ENCODE measurements around the gene SPG7. TPM values are rescaled to one million over a fixed set of nuclear protein-coding genes. Genes with fewer than 3 reads are reported as not detected.

SPG7 gene
- total RNA-seq, 4 donors from 2014 or later = 58.8 to 94.3 (median 83.3) TPM

DNA sequence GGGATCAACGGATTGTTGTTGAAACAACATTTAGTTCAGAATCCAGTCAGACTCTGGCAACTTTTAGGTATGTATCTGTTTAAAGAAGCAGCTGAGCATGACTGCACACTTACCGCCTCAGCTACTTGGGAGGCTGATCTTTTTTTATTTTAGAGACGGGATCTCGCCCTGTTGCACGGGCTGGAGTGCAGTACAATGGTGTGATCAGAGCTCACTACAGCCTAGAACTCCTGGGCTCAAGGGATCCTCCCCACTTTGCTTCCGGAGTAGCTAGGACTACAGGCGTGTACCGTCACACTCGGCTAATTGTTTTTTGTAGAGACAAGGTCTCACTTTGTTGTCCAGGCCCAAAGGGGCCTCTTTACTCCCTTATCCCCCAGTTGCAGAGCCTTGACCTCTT is 2.3 kb downstream of the SPG7 start:
- intact Hi-C loops (cut with DNase I) = no loop called here
- TF ChIP-seq EP300 (IDR thresholded peaks at IDR 0.05) = no peak
- TF ChIP-seq POLR2A (IDR thresholded peaks at IDR 0.05; ENCODE audit: low read depth) = no peak
- TF ChIP-seq POLR2AphosphoS5 (IDR thresholded peaks at IDR 0.05) = no peak
- TF ChIP-seq, protein P1, sequence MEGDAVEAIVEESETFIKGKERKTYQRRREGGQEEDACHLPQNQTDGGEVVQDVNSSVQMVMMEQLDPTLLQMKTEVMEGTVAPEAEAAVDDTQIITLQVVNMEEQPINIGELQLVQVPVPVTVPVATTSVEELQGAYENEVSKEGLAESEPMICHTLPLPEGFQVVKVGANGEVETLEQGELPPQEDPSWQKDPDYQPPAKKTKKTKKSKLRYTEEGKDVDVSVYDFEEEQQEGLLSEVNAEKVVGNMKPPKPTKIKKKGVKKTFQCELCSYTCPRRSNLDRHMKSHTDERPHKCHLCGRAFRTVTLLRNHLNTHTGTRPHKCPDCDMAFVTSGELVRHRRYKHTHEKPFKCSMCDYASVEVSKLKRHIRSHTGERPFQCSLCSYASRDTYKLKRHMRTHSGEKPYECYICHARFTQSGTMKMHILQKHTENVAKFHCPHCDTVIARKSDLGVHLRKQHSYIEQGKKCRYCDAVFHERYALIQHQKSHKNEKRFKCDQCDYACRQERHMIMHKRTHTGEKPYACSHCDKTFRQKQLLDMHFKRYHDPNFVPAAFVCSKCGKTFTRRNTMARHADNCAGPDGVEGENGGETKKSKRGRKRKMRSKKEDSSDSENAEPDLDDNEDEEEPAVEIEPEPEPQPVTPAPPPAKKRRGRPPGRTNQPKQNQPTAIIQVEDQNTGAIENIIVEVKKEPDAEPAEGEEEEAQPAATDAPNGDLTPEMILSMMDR (IDR thresholded peaks at IDR 0.05) = no peak
- peaks cover 35 to 54% (median 49%) of the 10 kb centered on the region in 4 donors for H3K36me3 ChIP-seq
- H3K27ac ChIP-seq (replicated peaks in 1 of 4) = no peak overlapping the region
- no peaks in the 10 kb centered on the region for H3K9me3 ChIP-seq
- DNase-seq (ENCODE audit: extremely low spot score) = no peak
- WGBS = 89% methylated on average over 9 of the region's 9 CpGs
- no peak overlapping the region for H3K4me3 ChIP-seq
- H3K4me1 ChIP-seq = peaks cover 27 to 37% (median 35%) of the 10 kb centered on the region in 4 donors
- H3K27me3 ChIP-seq = no peaks in the 10 kb centered on the region

GRCh38 chr16:89511374-89511773 is 3.2 kb downstream of the SPG7 start:
- no peak for DNase-seq (ENCODE audit: extremely low spot score)
- WGBS = 70% methylated on average over 8 of the region's 8 CpGs
- no peak overlapping the region for H3K4me3 ChIP-seq
- peaks cover 19 to 29% (median 27%) of the 10 kb centered on the region in 4 donors for H3K4me1 ChIP-seq
- intact Hi-C loops (cut with DNase I) = no loop called here
- no peaks in the 10 kb centered on the region for H3K27me3 ChIP-seq
- TF ChIP-seq, protein P1 (IDR thresholded peaks at IDR 0.05) = no peak
- no peak for TF ChIP-seq POLR2AphosphoS5 (IDR thresholded peaks at IDR 0.05)
- no peak for TF ChIP-seq POLR2A (IDR thresholded peaks at IDR 0.05; ENCODE audit: low read depth)
- no peak for TF ChIP-seq EP300 (IDR thresholded peaks at IDR 0.05)
- peaks cover 42 to 63% (median 56%) of the 10 kb centered on the region in 4 donors for H3K36me3 ChIP-seq
- H3K9me3 ChIP-seq = no peaks in the 10 kb centered on the region
- no peak overlapping the region for H3K27ac ChIP-seq (replicated peaks in 1 of 4)

DNA sequence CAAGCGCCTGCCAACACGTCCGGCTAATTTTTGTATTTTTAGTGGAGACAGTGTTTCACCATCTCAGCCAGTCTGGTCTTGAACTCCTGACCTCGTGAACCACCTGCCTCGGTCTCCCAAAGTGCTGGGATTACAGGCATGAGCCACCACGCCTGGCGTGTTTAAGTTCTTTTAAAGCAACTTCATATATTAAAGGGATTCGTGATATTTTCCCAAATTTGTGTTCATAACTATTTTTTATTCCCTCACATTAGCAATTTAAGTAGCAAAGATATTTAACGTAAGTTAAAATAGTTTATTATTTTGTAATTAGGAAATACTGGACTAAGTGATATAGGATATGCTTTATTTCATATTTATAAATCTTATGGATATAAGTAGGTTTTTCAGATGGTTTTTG is 4.2 kb downstream of the SPG7 start:
- H3K4me1 ChIP-seq = peaks cover 10 to 18% (median 16%) of the 10 kb centered on the region in 4 donors
- no peak for TF ChIP-seq EP300 (IDR thresholded peaks at IDR 0.05)
- TF ChIP-seq, protein P1 (IDR thresholded peaks at IDR 0.05) = no peak
- TF ChIP-seq POLR2A (IDR thresholded peaks at IDR 0.05; ENCODE audit: low read depth) = no peak
- no peak for TF ChIP-seq POLR2AphosphoS5 (IDR thresholded peaks at IDR 0.05)
- H3K27ac ChIP-seq (replicated peaks in 1 of 4) = no peak overlapping the region
- 90% methylated on average over 9 of the region's 9 CpGs for WGBS
- no peaks in the 10 kb centered on the region for H3K27me3 ChIP-seq
- intact Hi-C loops (cut with DNase I) = no loop called here
- H3K4me3 ChIP-seq = no peak overlapping the region
- H3K9me3 ChIP-seq = no peaks in the 10 kb centered on the region
- no peak for DNase-seq (ENCODE audit: extremely low spot score)
- H3K36me3 ChIP-seq = peaks cover 48 to 73% (median 65%) of the 10 kb centered on the region in 4 donors

DNA sequence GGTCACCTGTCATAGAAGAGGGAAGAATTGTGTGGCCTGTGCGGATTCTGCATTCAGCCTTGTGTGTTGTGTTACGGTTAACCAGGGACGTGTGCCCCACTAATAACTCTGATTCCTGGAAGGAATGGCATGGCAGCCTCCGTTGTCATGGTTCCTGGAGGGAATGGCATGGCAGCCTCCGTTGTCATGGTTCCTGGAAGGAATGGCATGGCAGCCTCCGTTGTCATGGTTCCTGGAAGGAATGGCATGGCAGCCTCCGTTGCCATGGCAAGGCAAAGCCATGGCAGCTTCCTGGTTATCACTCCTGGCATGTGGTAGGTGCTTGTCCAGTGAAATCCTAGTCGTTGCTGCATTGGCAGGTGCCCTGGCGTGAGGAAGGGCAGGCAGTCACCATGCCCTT is 8.9 kb downstream of the SPG7 start:
- intact Hi-C loops (cut with DNase I) = no loop called here
- 73% methylated on average over 9 of the region's 9 CpGs for WGBS
- H3K4me3 ChIP-seq = no peak overlapping the region

More for the DNA sequence above, 8.9 kb downstream of the SPG7 start:
- no peaks in the 10 kb centered on the region for H3K4me1 ChIP-seq
- TF ChIP-seq POLR2AphosphoS5 (IDR thresholded peaks at IDR 0.05) = no peak
- TF ChIP-seq, protein P1 (IDR thresholded peaks at IDR 0.05) = no peak
- no peak for TF ChIP-seq POLR2A (IDR thresholded peaks at IDR 0.05; ENCODE audit: low read depth)
- TF ChIP-seq EP300 (IDR thresholded peaks at IDR 0.05) = no peak
- H3K27ac ChIP-seq (replicated peaks in 1 of 4) = no peak overlapping the region
- DNase-seq (ENCODE audit: extremely low spot score) = no peak
- no peaks in the 10 kb centered on the region for H3K27me3 ChIP-seq
- H3K36me3 ChIP-seq = peaks cover 63 to 100% (median 87%) of the 10 kb centered on the region in 4 donors
- no peaks in the 10 kb centered on the region for H3K9me3 ChIP-seq
